ENCODE results near the gene PIK3R5. TPM values are rescaled to one million over a fixed set of nuclear protein-coding genes. Genes with fewer than 3 reads are reported as not detected.

The PIK3R5 gene
- total RNA-seq, 1 experiment from 2014 or later: 2.5 TPM

GRCh38 chr17:8981443-8981842 lies 15.9 kb upstream of the PIK3R5 start:
- no peak overlapping the region for H3K9ac ChIP-seq (ENCODE audit: low read length)
- no peaks in the 10 kb centered on the region for H4K20me1 ChIP-seq (ENCODE audit: insufficient read depth)
- no peaks in the 10 kb centered on the region for H3K79me2 ChIP-seq (ENCODE audit: insufficient read depth, low read length)
- intact Hi-C loops (cut with micrococcal nuclease): no loop called here
- BruUV-seq (replicated peaks): no TSS peak
- no peaks in the 10 kb centered on the region for H3K27me3 ChIP-seq (ENCODE audit: insufficient read depth, low read length)
- no peak overlapping the region for H3K4me2 ChIP-seq (ENCODE audit: low read length)
- POLR2A ChIA-PET: no interaction called here
- CTCF ChIA-PET: no interaction called here
- no peaks in the 10 kb centered on the region for H3K9me2 ChIP-seq (ENCODE audit: insufficient read depth)
- H3K4me3 ChIP-seq (replicated peaks in 1 of 2; ENCODE audit: low read depth in 1 of 2, low read length in 2 of 2): no peak overlapping the region
- no peak overlapping the region for H3K27ac ChIP-seq (ENCODE audit: low read depth, low read length)
- H3K36me3 ChIP-seq (ENCODE audit: control insufficient read depth in 1 of 2, insufficient read depth in 2 of 2, low read length in 2 of 2): no peaks in the 10 kb centered on the region
- ATAC-seq (no peak), DNase-seq (ENCODE audit: low read depth, low spot score) (no peak)
- H2AFZ ChIP-seq (ENCODE audit: low read depth, low read length, poor library complexity, severe bottlenecking): no peak overlapping the region
- RAD21 ChIA-PET (ENCODE audit: low non-redundant PET in 1 of 2, low total read pairs in 2 of 2, uncharacterized antibody in 2 of 2, unreplicated experiment in 2 of 2): no interaction called here
- TF ChIP-seq EZH2phosphoT487 (IDR thresholded peaks at IDR 0.05; ENCODE audit: borderline replicate concordance): no peak
- no peak for TF ChIP-seq POLR2AphosphoS5 (IDR thresholded peaks at IDR 0.05; ENCODE audit: low read depth, low read length)
- no peak for TF ChIP-seq JUND (IDR thresholded peaks at IDR 0.05)
- no peak for TF ChIP-seq TCF7L2 (IDR thresholded peaks at IDR 0.05; ENCODE audit: borderline replicate concordance, extremely low read depth, insufficient read depth, insufficient read length)
- no peak for TF ChIP-seq MAX (IDR thresholded peaks at IDR 0.05)
- no peak for TF ChIP-seq SRF (IDR thresholded peaks at IDR 0.05; ENCODE audit: low read depth)
- no peak for TF ChIP-seq CTCF (IDR thresholded peaks at IDR 0.05 in 2 of 3, conservative IDR thresholded peaks at IDR 0.05 in 1 of 3; ENCODE audit: borderline replicate concordance in 1 of 3, insufficient read depth in 1 of 3, low read depth in 2 of 3, low read length in 2 of 3)
- TF ChIP-seq POLR2A (IDR thresholded peaks at IDR 0.05; ENCODE audit: borderline replicate concordance, extremely low read depth, insufficient read depth, insufficient read length): no peak
- no peak for TF ChIP-seq ELF1 (IDR thresholded peaks at IDR 0.05; ENCODE audit: borderline replicate concordance, low read depth)
- TF ChIP-seq RAD21 (IDR thresholded peaks at IDR 0.05; ENCODE audit: low read depth): no peak
- TF ChIP-seq REST (IDR thresholded peaks at IDR 0.05; ENCODE audit: low read depth): no peak
- no peaks in the 10 kb centered on the region for H3K4me1 ChIP-seq (ENCODE audit: control insufficient read depth in 1 of 2, insufficient read depth in 2 of 2, low read length in 2 of 2)
- H3K9me3 ChIP-seq (ENCODE audit: control insufficient read depth in 1 of 2, insufficient read depth in 1 of 2, low read depth in 1 of 2, low read length in 2 of 2): no peaks in the 10 kb centered on the region

All from HCT116 (cell line).